Neural crest cell (in vitro differentiated cells): ENCODE results near the gene FAM227A. TPM values are rescaled to one million over a fixed set of nuclear protein-coding genes. Genes with fewer than 3 reads are reported as not detected.

Experiments
- DNase-seq: peaks from one replicate; pipeline ENCODE4 v3.0.0; 2021; ENCODE audit warnings: low read depth, mixed read lengths, low spot score
- H3K27ac Mint-ChIP-seq: one replicate; pipeline ENCODE4 v1.8.0; 2021; ENCODE audit warnings: mild to moderate bottlenecking, mixed read lengths; ENCODE audit not compliant: unreplicated experiment
- H3K27me3 Mint-ChIP-seq: 2 replicates; pipeline ENCODE4 v1.8.0; 2021; ENCODE audit warnings: low read depth, mild to moderate bottlenecking, mixed read lengths
- H3K36me3 Mint-ChIP-seq: 2 replicates; pipeline ENCODE4 v1.8.0; 2021; ENCODE audit warnings: low read depth, mild to moderate bottlenecking, mixed read lengths
- H3K4me1 Mint-ChIP-seq: 2 replicates; pipeline ENCODE4 v1.8.0; 2021; ENCODE audit warnings: mixed read lengths
- H3K4me3 Mint-ChIP-seq: one replicate; pipeline ENCODE4 v1.8.0; 2021; ENCODE audit warnings: mild to moderate bottlenecking, mixed read lengths
- H3K9me3 Mint-ChIP-seq: 2 replicates; pipeline ENCODE4 v1.8.0; 2021; ENCODE audit warnings: mixed read lengths
- CTCF ChIP-seq: fragments of 200-600 bp; sonication (generic); conservative IDR thresholded peaks from 2 replicates; pipeline ENCODE4 v1.5.0; 2021; ENCODE audit warnings: antibody characterized with exemption, mild to moderate bottlenecking
- long read RNA-seq: library from polyadenylated mRNA; unstranded; transcript quantifications from one replicate; pipeline ENCODE4 v2.0.0, GENCODE V29; 2020
- total RNA-seq: library from RNA; stranded (reverse); gene quantifications from 2 replicates; pipeline ENCODE4 v1.2.1, GENCODE V29; 2021

The FAM227A gene
- total RNA-seq, result 7.3 and 7.8 TPM in 2 replicates
- long read RNA-seq, partial matches to known transcripts, result 3 of 11 reads
- long read RNA-seq, other reads (novel, unspliced or antisense), result 8 of 11 reads

- H3K27ac Mint-ChIP-seq, result peak within 1 kb of the TSS; percentile 100
- peak; percentile 85 for DNase-seq
- TF ChIP-seq CTCF, result no peak
- peaks cover 18% of the 10 kb centered on the region for H3K4me1 Mint-ChIP-seq
- peak within 1 kb of the TSS; percentile 97 for H3K4me3 Mint-ChIP-seq
- no peaks in the 10 kb centered on the region for H3K27me3 Mint-ChIP-seq
- H3K9me3 Mint-ChIP-seq, result no peaks in the 10 kb centered on the region
- peaks cover 3% of the 10 kb centered on the region for H3K36me3 Mint-ChIP-seq
Measured at GRCh38 chr22:38656256-38657044, at the start of gene FAM227A, which contains the start of gene CBY1. TSS of gene FAM227A (minus strand) at chr22:38656392. CDS start at chr22:38650168, 6,224 bp downstream. TSS of gene CBY1 (plus strand) at chr22:38656638. CDS start at chr22:38668055, 11,417 bp downstream.

GRCh38 chr22:38705235-38706100 is 49.3 kb upstream of the FAM227A start, which contains the start of gene GTPBP1:
TSS of gene GTPBP1 (plus strand) at chr22:38705944. CDS start at chr22:38705956, 12 bp downstream.
- Mint-ChIP-seq H3K4me1 (peaks cover 46% of the 10 kb centered on the region), H3K4me3 (peak within 1 kb of the TSS; percentile 92), H3K27ac (peak within 1 kb of the TSS; percentile 36), H3K27me3 (peaks cover 2% of the 10 kb centered on the region), H3K36me3 (peaks cover 2% of the 10 kb centered on the region), H3K9me3 (no peaks in the 10 kb centered on the region)
- DNase-seq, result peak; percentile 98
- no peak for TF ChIP-seq CTCF

GRCh38 chr22:38704654-38705234 is 48.6 kb upstream of the FAM227A start:
- H3K4me1 Mint-ChIP-seq, result peaks cover 53% of the 10 kb centered on the region
- peak overlapping the region; percentile 92 for H3K4me3 Mint-ChIP-seq
- TF ChIP-seq CTCF, result no peak

GRCh38 chr22:38700789-38701628 is 44.8 kb upstream of the FAM227A start, which contains the start of gene JOSD1:
TSS of gene JOSD1 (minus strand) at chr22:38700943. CDS start at chr22:38699987, 956 bp downstream.
- TF ChIP-seq CTCF, result no peak
- peaks cover 63% of the 10 kb centered on the region for H3K4me1 Mint-ChIP-seq

More at GRCh38 chr22:38704654-38705234, 48.6 kb upstream of the FAM227A start:
- DNase-seq, result no peak
- peaks cover 2% of the 10 kb centered on the region for H3K36me3 Mint-ChIP-seq
- peaks cover 2% of the 10 kb centered on the region for H3K27me3 Mint-ChIP-seq
- H3K27ac Mint-ChIP-seq, result peak overlapping the region; percentile 36
- H3K9me3 Mint-ChIP-seq, result no peaks in the 10 kb centered on the region

More at GRCh38 chr22:38700789-38701628, 44.8 kb upstream of the FAM227A start, which contains the start of gene JOSD1:
- peaks cover 2% of the 10 kb centered on the region for H3K27me3 Mint-ChIP-seq
- peak within 1 kb of the TSS; percentile 95 for H3K4me3 Mint-ChIP-seq
- DNase-seq, result peak; percentile 93
- peak within 1 kb of the TSS; percentile 94 for H3K27ac Mint-ChIP-seq
- peaks cover 2% of the 10 kb centered on the region for H3K36me3 Mint-ChIP-seq
- no peaks in the 10 kb centered on the region for H3K9me3 Mint-ChIP-seq
